CD8-positive, alpha-beta memory T cell (primary cell): Measurements from ENCODE around the gene PTPN3. TPM values are rescaled to one million over a fixed set of nuclear protein-coding genes. Genes with fewer than 3 reads are reported as not detected.

Experiments used
- CTCF ChIA-PET: fragments of 350-600 bp; sonication (Branson Sonifier 250); formaldehyde crosslinking; loops from one replicate; lab custom pipeline; 2021; ENCODE audit warnings: antibody characterized with exemption; lab: Charles Lee
- POLR2A ChIA-PET: fragments of 350-600 bp; sonication (Branson Sonifier 250); formaldehyde crosslinking; loops from one replicate; lab custom pipeline; 2021; ENCODE audit warnings: antibody characterized with exemption; lab: Charles Lee
- DNase-seq, 5 donors: peaks; one replicate each; pipeline versions ENCODE4 v3.0.0 to v3.0.0-alpha.2; 2020 to 2022; ENCODE audit warnings: mixed read lengths in 1 of 5
- H3K27ac ChIP-seq: one replicate; pipeline ENCODE4 v1.7.0; 2013; ENCODE audit warnings: low read depth, mild to moderate bottlenecking, low read length, moderate library complexity
- H3K27me3 ChIP-seq: 2 replicates; pipeline ENCODE4 v1.7.0; 2013; ENCODE audit warnings: low read length, mild to moderate bottlenecking; ENCODE audit not compliant: insufficient read depth, poor library complexity, severe bottlenecking
- H3K36me3 ChIP-seq: 2 replicates; pipeline ENCODE4 v1.7.0; 2013; ENCODE audit warnings: mild to moderate bottlenecking, low read length, moderate library complexity; ENCODE audit not compliant: insufficient read depth
- H3K4me1 ChIP-seq: 2 replicates; pipeline ENCODE4 v1.7.0; 2013; ENCODE audit warnings: mild to moderate bottlenecking, low read length, moderate library complexity; ENCODE audit not compliant: insufficient read depth
- H3K4me3 ChIP-seq: 2 replicates; pipeline ENCODE4 v1.7.0; 2013; ENCODE audit warnings: mild to moderate bottlenecking, low read length
- H3K9me3 ChIP-seq: 2 replicates; pipeline ENCODE4 v1.7.0; 2013; ENCODE audit warnings: mild to moderate bottlenecking, low read length
- H3K27ac Mint-ChIP-seq, 8 donors: one replicate each; pipeline ENCODE4 v1.8.0; 2020 to 2021; ENCODE audit warnings: mixed read lengths in 8 of 8, mild to moderate bottlenecking in 6 of 8, inconsistent platforms in 3 of 8, moderate library complexity in 3 of 8
- H3K27me3 Mint-ChIP-seq, 2 donors: one replicate each; pipeline ENCODE4 v1.8.0; 2020 to 2021; ENCODE audit warnings: mixed read lengths in 2 of 2, mild to moderate bottlenecking in 1 of 2, moderate library complexity in 1 of 2
- H3K36me3 Mint-ChIP-seq, 3 donors: one replicate each; pipeline ENCODE4 v1.8.0; 2020 to 2021; ENCODE audit warnings: mixed read lengths in 3 of 3, inconsistent platforms in 1 of 3, mild to moderate bottlenecking in 1 of 3
- H3K4me1 Mint-ChIP-seq, 3 donors: one replicate each; pipeline ENCODE4 v1.8.0; 2020 to 2021; ENCODE audit warnings: mixed read lengths in 3 of 3, inconsistent platforms in 1 of 3, mild to moderate bottlenecking in 1 of 3
- H3K4me3 Mint-ChIP-seq, 7 donors: one replicate each; pipeline ENCODE4 v1.8.0; 2020 to 2021; ENCODE audit warnings: mixed read lengths in 7 of 7, mild to moderate bottlenecking in 6 of 7, moderate library complexity in 4 of 7, inconsistent platforms in 2 of 7
- H3K9me3 Mint-ChIP-seq, 5 donors: one replicate each; pipeline ENCODE4 v1.8.0; 2020 to 2022; ENCODE audit warnings: mixed read lengths in 5 of 5, mild to moderate bottlenecking in 3 of 5, moderate library complexity in 2 of 5, inconsistent platforms in 1 of 5
- polyA plus RNA-seq: library from polyadenylated mRNA; unstranded; fragments of 300-500 nt; fragmentation: Illumina TruSeq; gene quantifications from one replicate; pipeline ENCODE4 v1.2.3, GENCODE V29; 2021
- total RNA-seq, 2 experiments: library from RNA; stranded (reverse); gene quantifications; one replicate each; pipeline ENCODE4 v1.2.3, GENCODE V29; 2021

The PTPN3 gene
- total and polyA plus RNA-seq, 3 experiments from 2014 or later, result 0.29 to 0.48 TPM; not detected in 1

- Mint-ChIP-seq H3K4me1 (peaks cover 5 to 14% (median 11%) of the 10 kb centered on the region in 3 donors), H3K9me3 (no peaks in the 10 kb centered on the region), H3K27me3 (peaks cover 8 to 14% of the 10 kb centered on the region in 2 donors), H3K27ac (no peak overlapping the region), H3K36me3 (no peaks in the 10 kb centered on the region), H3K4me3 (peak overlapping the region in 1 of 7 donors; percentile 13)
- Histone ChIP-seq H3K4me3 (no peak overlapping the region), H3K27ac (no peak overlapping the region), H3K9me3 (no peaks in the 10 kb centered on the region), H3K27me3 (no peaks in the 10 kb centered on the region), H3K36me3 (no peaks in the 10 kb centered on the region), H3K4me1 (no peaks in the 10 kb centered on the region)
- ChIA-PET CTCF (interaction anchor here (1.1 kb wide), 1 partner anchor 26 kb away, joined by 3 read pairs; no protein-coding TSS in a partner anchor), POLR2A (no interaction called here)
- DNase-seq, result no peak
Observed at GRCh38 chr9:109441296-109441695, 56.8 kb downstream of the PTPN3 start.

- peak overlapping the region in 1 of 8 donors; percentile 19 for H3K27ac Mint-ChIP-seq
- H3K9me3 Mint-ChIP-seq, result no peaks in the 10 kb centered on the region
- H3K4me1 Mint-ChIP-seq, result peaks cover 5 to 14% (median 11%) of the 10 kb centered on the region in 3 donors
- H3K36me3 ChIP-seq, result no peaks in the 10 kb centered on the region
- ChIA-PET CTCF (interaction anchor here (1.0 to 1.1 kb wide), 2 partner anchors 13 to 26 kb away, joined by 3 to 4 read pairs; no protein-coding TSS in a partner anchor), POLR2A (no interaction called here)
- no peak overlapping the region for H3K27ac ChIP-seq
- no peaks in the 10 kb centered on the region for H3K4me1 ChIP-seq
- H3K27me3 Mint-ChIP-seq, result peaks cover 8 to 10% of the 10 kb centered on the region in 2 donors
- H3K36me3 Mint-ChIP-seq, result no peaks in the 10 kb centered on the region
- H3K9me3 ChIP-seq, result no peaks in the 10 kb centered on the region
- peak in 1 of 5 donors; percentile 7 for DNase-seq
- no peaks in the 10 kb centered on the region for H3K27me3 ChIP-seq
- peak overlapping the region in 1 of 7 donors; percentile 27 for H3K4me3 Mint-ChIP-seq
- H3K4me3 ChIP-seq, result no peak overlapping the region
Observed at GRCh38 chr9:109440797-109441287, 57.3 kb downstream of the PTPN3 start.

- H3K4me1 Mint-ChIP-seq, result peaks cover 5 to 14% (median 11%) of the 10 kb centered on the region in 3 donors
- POLR2A ChIA-PET, result no interaction called here
- H3K9me3 ChIP-seq, result no peaks in the 10 kb centered on the region
Observed at GRCh38 chr9:109440117-109440515, 58.0 kb downstream of the PTPN3 start.

GRCh38 chr9:109439378-109440116, 58.6 kb downstream of the PTPN3 start:
- H3K36me3 Mint-ChIP-seq, result no peaks in the 10 kb centered on the region
- peaks cover 5 to 14% (median 11%) of the 10 kb centered on the region in 3 donors for H3K4me1 Mint-ChIP-seq
- POLR2A ChIA-PET, result no interaction called here
- no peaks in the 10 kb centered on the region for H3K9me3 Mint-ChIP-seq
- Histone ChIP-seq H3K4me3 (no peak overlapping the region), H3K36me3 (no peaks in the 10 kb centered on the region), H3K27ac (no peak overlapping the region), H3K27me3 (no peaks in the 10 kb centered on the region), H3K9me3 (no peaks in the 10 kb centered on the region), H3K4me1 (no peaks in the 10 kb centered on the region)
- H3K4me3 Mint-ChIP-seq, result no peak overlapping the region
- peaks cover 8 to 13% of the 10 kb centered on the region in 2 donors for H3K27me3 Mint-ChIP-seq
- CTCF ChIA-PET, result no interaction called here
- no peak overlapping the region for H3K27ac Mint-ChIP-seq
- DNase-seq, result no peak

More at GRCh38 chr9:109440117-109440515, 58.0 kb downstream of the PTPN3 start:
- Histone ChIP-seq H3K27ac (no peak overlapping the region), H3K27me3 (no peaks in the 10 kb centered on the region), H3K4me3 (no peak overlapping the region), H3K4me1 (no peaks in the 10 kb centered on the region), H3K36me3 (no peaks in the 10 kb centered on the region)
- H3K27me3 Mint-ChIP-seq, result peaks cover 9 to 10% of the 10 kb centered on the region in 2 donors
- H3K36me3 Mint-ChIP-seq, result no peaks in the 10 kb centered on the region
- H3K9me3 Mint-ChIP-seq, result no peaks in the 10 kb centered on the region
- H3K27ac Mint-ChIP-seq, result no peak overlapping the region
- no peak overlapping the region for H3K4me3 Mint-ChIP-seq
- DNase-seq, result no peak
- CTCF ChIA-PET, result interaction anchor here (1.0 to 1.1 kb wide), 2 partner anchors 12 to 27 kb away, joined by 3 to 4 read pairs; no protein-coding TSS in a partner anchor

GRCh38 chr9:109437286-109437685, 60.8 kb downstream of the PTPN3 start:
- Histone ChIP-seq H3K36me3 (no peaks in the 10 kb centered on the region), H3K4me3 (no peak overlapping the region), H3K27ac (no peak overlapping the region), H3K27me3 (no peaks in the 10 kb centered on the region), H3K4me1 (no peaks in the 10 kb centered on the region), H3K9me3 (no peaks in the 10 kb centered on the region)
- Mint-ChIP-seq H3K4me1 (peaks cover 5 to 14% (median 11%) of the 10 kb centered on the region in 3 donors), H3K36me3 (no peaks in the 10 kb centered on the region), H3K4me3 (no peak overlapping the region), H3K9me3 (no peaks in the 10 kb centered on the region), H3K27me3 (peaks cover 7 to 8% of the 10 kb centered on the region in 2 donors), H3K27ac (no peak overlapping the region)
- POLR2A ChIA-PET, result no interaction called here
- DNase-seq, result no peak
- CTCF ChIA-PET, result no interaction called here

GRCh38 chr9:109436071-109436470, 62.0 kb downstream of the PTPN3 start:
- Mint-ChIP-seq H3K36me3 (no peaks in the 10 kb centered on the region), H3K27me3 (peaks cover 6 to 7% of the 10 kb centered on the region in 2 donors), H3K4me1 (peaks cover 3 to 11% (median 8%) of the 10 kb centered on the region in 3 donors), H3K4me3 (no peak overlapping the region), H3K27ac (no peak overlapping the region), H3K9me3 (no peaks in the 10 kb centered on the region)
- no peak for DNase-seq
- Histone ChIP-seq H3K27me3 (no peaks in the 10 kb centered on the region), H3K36me3 (no peaks in the 10 kb centered on the region), H3K4me3 (no peak overlapping the region), H3K9me3 (no peaks in the 10 kb centered on the region), H3K27ac (no peak overlapping the region), H3K4me1 (no peaks in the 10 kb centered on the region)
- ChIA-PET POLR2A (no interaction called here), CTCF (no interaction called here)

- no peaks in the 10 kb centered on the region for H3K27me3 ChIP-seq
- no peak for DNase-seq
- Mint-ChIP-seq H3K27ac (no peak overlapping the region), H3K4me1 (no peaks in the 10 kb centered on the region), H3K27me3 (peaks cover 6 to 7% of the 10 kb centered on the region in 2 donors), H3K9me3 (no peaks in the 10 kb centered on the region), H3K36me3 (no peaks in the 10 kb centered on the region), H3K4me3 (no peak overlapping the region)
- H3K4me1 ChIP-seq, result no peaks in the 10 kb centered on the region
- ChIA-PET POLR2A (no interaction called here), CTCF (no interaction called here)
- H3K4me3 ChIP-seq, result no peak overlapping the region
- H3K9me3 ChIP-seq, result no peaks in the 10 kb centered on the region
- H3K36me3 ChIP-seq, result no peaks in the 10 kb centered on the region
- no peak overlapping the region for H3K27ac ChIP-seq
Observed at GRCh38 chr9:109433476-109433875, 64.6 kb downstream of the PTPN3 start.

GRCh38 chr9:109430231-109430630, 67.9 kb downstream of the PTPN3 start:
- Mint-ChIP-seq H3K4me1 (no peaks in the 10 kb centered on the region), H3K27ac (no peak overlapping the region), H3K9me3 (no peaks in the 10 kb centered on the region), H3K27me3 (peaks cover 3 to 7% of the 10 kb centered on the region in 2 donors), H3K4me3 (no peak overlapping the region), H3K36me3 (no peaks in the 10 kb centered on the region)
- no peaks in the 10 kb centered on the region for H3K36me3 ChIP-seq
- H3K4me3 ChIP-seq, result no peak overlapping the region
- no peak for DNase-seq
- no peaks in the 10 kb centered on the region for H3K9me3 ChIP-seq
- H3K27ac ChIP-seq, result no peak overlapping the region
- ChIA-PET POLR2A (no interaction called here), CTCF (no interaction called here)
- H3K4me1 ChIP-seq, result no peaks in the 10 kb centered on the region
- no peaks in the 10 kb centered on the region for H3K27me3 ChIP-seq
